22Rv1 (cell line): ENCODE results near the gene MYCBP2.

Source experiments
- ZFX ChIP-seq: fragments of 450-650 bp; IDR thresholded peaks from 2 replicates; pipeline ENCODE4 v1.6.1; 2017; ENCODE audit warnings: antibody characterized with exemption, borderline replicate concordance
- TF ChIP-seq, protein P1 (sequence below): fragments of 450-650 bp; IDR thresholded peaks from 2 replicates; pipeline ENCODE4 v1.5.1; 2017; ENCODE audit warnings: mild to moderate bottlenecking

DNA sequence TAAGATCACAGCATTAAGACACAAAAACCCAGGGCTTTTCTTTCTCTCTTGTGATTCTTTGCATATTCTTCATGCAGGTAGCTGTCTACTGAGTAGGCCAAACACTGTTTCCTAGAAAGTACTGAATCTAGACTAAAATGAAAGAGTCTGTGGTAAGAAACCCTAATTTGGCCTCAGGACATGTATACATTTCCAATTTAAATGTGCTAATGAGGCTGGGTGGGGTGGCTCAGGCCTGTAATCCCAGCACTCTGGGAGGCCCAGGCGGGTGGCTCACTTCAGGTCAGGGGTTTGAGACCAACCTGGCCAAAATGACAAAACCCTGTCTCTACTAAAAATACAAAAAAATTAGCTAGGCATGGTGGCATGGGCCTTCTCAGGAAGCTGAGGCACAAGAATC, 57.8 kb downstream of the MYCBP2 start:
- TF ChIP-seq, protein P1, sequence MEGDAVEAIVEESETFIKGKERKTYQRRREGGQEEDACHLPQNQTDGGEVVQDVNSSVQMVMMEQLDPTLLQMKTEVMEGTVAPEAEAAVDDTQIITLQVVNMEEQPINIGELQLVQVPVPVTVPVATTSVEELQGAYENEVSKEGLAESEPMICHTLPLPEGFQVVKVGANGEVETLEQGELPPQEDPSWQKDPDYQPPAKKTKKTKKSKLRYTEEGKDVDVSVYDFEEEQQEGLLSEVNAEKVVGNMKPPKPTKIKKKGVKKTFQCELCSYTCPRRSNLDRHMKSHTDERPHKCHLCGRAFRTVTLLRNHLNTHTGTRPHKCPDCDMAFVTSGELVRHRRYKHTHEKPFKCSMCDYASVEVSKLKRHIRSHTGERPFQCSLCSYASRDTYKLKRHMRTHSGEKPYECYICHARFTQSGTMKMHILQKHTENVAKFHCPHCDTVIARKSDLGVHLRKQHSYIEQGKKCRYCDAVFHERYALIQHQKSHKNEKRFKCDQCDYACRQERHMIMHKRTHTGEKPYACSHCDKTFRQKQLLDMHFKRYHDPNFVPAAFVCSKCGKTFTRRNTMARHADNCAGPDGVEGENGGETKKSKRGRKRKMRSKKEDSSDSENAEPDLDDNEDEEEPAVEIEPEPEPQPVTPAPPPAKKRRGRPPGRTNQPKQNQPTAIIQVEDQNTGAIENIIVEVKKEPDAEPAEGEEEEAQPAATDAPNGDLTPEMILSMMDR, result no peak
- TF ChIP-seq ZFX, result no peak
